Measurements from ENCODE around the gene FTCD. TPM values are rescaled to one million over a fixed set of nuclear protein-coding genes. Genes with fewer than 3 reads are reported as not detected.

The FTCD gene
- total RNA-seq, 1 donor from 2014 or later, result 0.33 TPM

- DNase-seq (ENCODE audit: low read depth), result no peak
- no peak for TF ChIP-seq CTCF (IDR thresholded peaks at IDR 0.05; ENCODE audit: insufficient read depth, low read length, poor library complexity, severe bottlenecking)
- Histone ChIP-seq H3K27me3 (ENCODE audit: control insufficient read depth, insufficient read depth, low read length) (no peaks in the 10 kb centered on the region), H3K4me3 (ENCODE audit: low read depth, low read length) (no peak overlapping the region), H3K36me3 (ENCODE audit: control insufficient read depth, insufficient read depth, low read length) (peaks cover 1% of the 10 kb centered on the region)
Observed at GRCh38 chr21:46121286-46122221, 33.8 kb downstream of the FTCD start.

- no peaks in the 10 kb centered on the region for H3K27me3 ChIP-seq (ENCODE audit: control insufficient read depth, insufficient read depth, low read length)
- peaks cover 1% of the 10 kb centered on the region for H3K36me3 ChIP-seq (ENCODE audit: control insufficient read depth, insufficient read depth, low read length)
- no peak for DNase-seq (ENCODE audit: low read depth)
- no peak for TF ChIP-seq CTCF (IDR thresholded peaks at IDR 0.05; ENCODE audit: insufficient read depth, low read length, poor library complexity, severe bottlenecking)
- no peak overlapping the region for H3K4me3 ChIP-seq (ENCODE audit: low read depth, low read length)
Observed at GRCh38 chr21:46120301-46121285, 34.8 kb downstream of the FTCD start.

- Histone ChIP-seq H3K36me3 (ENCODE audit: control insufficient read depth, insufficient read depth, low read length) (peaks cover 2% of the 10 kb centered on the region), H3K4me3 (ENCODE audit: low read depth, low read length) (no peak overlapping the region), H3K27me3 (ENCODE audit: control insufficient read depth, insufficient read depth, low read length) (no peaks in the 10 kb centered on the region)
- TF ChIP-seq CTCF (IDR thresholded peaks at IDR 0.05; ENCODE audit: insufficient read depth, low read length, poor library complexity, severe bottlenecking), result no peak
- no peak for DNase-seq (ENCODE audit: low read depth)
Observed at GRCh38 chr21:46119637-46120271, 35.6 kb downstream of the FTCD start.

- no peaks in the 10 kb centered on the region for H3K27me3 ChIP-seq (ENCODE audit: control insufficient read depth, insufficient read depth, low read length)
Observed at GRCh38 chr21:46119144-46119636, 36.2 kb downstream of the FTCD start.

More at GRCh38 chr21:46119144-46119636, 36.2 kb downstream of the FTCD start:
- no peak for TF ChIP-seq CTCF (IDR thresholded peaks at IDR 0.05; ENCODE audit: insufficient read depth, low read length, poor library complexity, severe bottlenecking)
- Histone ChIP-seq H3K4me3 (ENCODE audit: low read depth, low read length) (no peak overlapping the region), H3K36me3 (ENCODE audit: control insufficient read depth, insufficient read depth, low read length) (peaks cover 2% of the 10 kb centered on the region)
- DNase-seq (ENCODE audit: low read depth), result no peak
